ENCODE results near the gene IQCB1. TPM values are rescaled to one million over a fixed set of nuclear protein-coding genes. Genes with fewer than 3 reads are reported as not detected.

Gene IQCB1
- total and polyA plus RNA-seq, 10 of the 15 experiments (the other 5 are each of a cell fraction or from before 2014, with no cell fraction given) = 36.0 to 69.4 (median 48.9) TPM

DNA sequence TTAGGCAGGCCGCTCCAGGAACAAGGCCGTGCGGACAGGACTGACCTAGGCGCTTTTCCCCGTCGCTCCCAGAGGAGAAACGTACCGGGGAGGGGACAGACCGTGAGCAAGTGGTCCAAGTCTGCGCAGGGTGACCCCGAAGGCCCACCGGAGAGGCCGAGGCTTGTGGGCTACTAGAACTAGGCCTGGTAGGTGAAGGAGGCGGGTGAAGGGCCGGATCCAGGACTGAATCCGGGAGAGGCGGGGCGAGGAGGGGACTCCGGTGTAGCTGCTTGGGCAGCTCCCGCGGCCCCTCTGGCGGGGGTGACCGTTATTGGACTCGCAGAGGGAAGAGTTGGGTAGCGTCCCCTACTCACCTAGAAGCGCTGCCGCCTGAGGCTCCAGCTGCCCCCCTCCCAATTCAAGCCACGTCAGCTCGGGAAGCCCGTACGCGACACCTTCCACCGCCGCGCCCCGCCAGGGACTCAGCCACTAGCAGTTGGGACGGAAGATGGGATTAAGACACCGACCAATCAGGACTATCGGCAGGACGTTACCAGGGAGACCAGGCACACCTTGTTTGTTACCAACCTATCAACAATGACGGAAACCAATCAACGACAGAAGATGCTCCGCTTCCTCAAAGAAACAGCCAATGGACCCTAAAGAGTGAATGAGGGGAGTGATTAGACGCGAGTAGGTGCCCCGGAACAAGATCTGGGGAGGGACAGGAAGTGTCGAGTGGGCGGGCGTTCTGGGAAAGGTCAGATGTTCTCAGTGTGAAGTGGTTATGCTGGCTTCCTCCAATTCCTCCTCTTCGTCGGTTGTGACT is 85.4 kb downstream of the IQCB1 start, which contains the start of gene GOLGB1 (continued):
- TF ChIP-seq USF2 (IDR thresholded peaks at IDR 0.05; ENCODE audit: borderline replicate concordance, low read depth, low read length) (no peak; the same call in 1 of the 2 replicates), ZNF24 (IDR thresholded peaks at IDR 0.05) (no peak), ETV6 (conservative IDR thresholded peaks at IDR 0.05 in 1 of 2, IDR thresholded peaks at IDR 0.05 in 1 of 2; ENCODE audit: borderline replicate concordance in 1 of 2, low read depth in 1 of 2) (no peak), NFYA (IDR thresholded peaks at IDR 0.05; ENCODE audit: borderline replicate concordance, low read depth, low read length) (peak; percentile 50), ZZZ3 (IDR thresholded peaks at IDR 0.05; ENCODE audit: control insufficient read depth, insufficient read length, low read depth) (no peak), ZBTB40 (IDR thresholded peaks at IDR 0.05; ENCODE audit: borderline replicate concordance) (peak; percentile 98), ATF7 (IDR thresholded peaks at IDR 0.05; ENCODE audit: low read depth) (peak; percentile 79; the same call in 1 of the 2 replicates), CHD2 (IDR thresholded peaks at IDR 0.05; ENCODE audit: borderline replicate concordance, low read depth, low read length) (peak; percentile 90; the same call in 1 of the 2 replicates), STAT3 (IDR thresholded peaks at IDR 0.05; ENCODE audit: low read depth, low read length) (no peak), YY1 (IDR thresholded peaks at IDR 0.05; ENCODE audit: low read depth, low read length) (peak; percentile 43), GATAD2B (conservative IDR thresholded peaks at IDR 0.05; ENCODE audit: low read depth) (peak; percentile 53; the same call in 1 of the 2 replicates), CBFB (IDR thresholded peaks at IDR 0.05; ENCODE audit: low read depth) (peak; percentile 21; the same call in 1 of the 2 replicates), BACH1 (IDR thresholded peaks at IDR 0.05; ENCODE audit: borderline replicate concordance) (peak; percentile 64; the same call in 1 of the 2 replicates), USF1 (IDR thresholded peaks at IDR 0.05; ENCODE audit: borderline replicate concordance, extremely low read length, insufficient read depth, low read depth, low read length) (no peak)
- TF ChIP-seq, protein P1, sequence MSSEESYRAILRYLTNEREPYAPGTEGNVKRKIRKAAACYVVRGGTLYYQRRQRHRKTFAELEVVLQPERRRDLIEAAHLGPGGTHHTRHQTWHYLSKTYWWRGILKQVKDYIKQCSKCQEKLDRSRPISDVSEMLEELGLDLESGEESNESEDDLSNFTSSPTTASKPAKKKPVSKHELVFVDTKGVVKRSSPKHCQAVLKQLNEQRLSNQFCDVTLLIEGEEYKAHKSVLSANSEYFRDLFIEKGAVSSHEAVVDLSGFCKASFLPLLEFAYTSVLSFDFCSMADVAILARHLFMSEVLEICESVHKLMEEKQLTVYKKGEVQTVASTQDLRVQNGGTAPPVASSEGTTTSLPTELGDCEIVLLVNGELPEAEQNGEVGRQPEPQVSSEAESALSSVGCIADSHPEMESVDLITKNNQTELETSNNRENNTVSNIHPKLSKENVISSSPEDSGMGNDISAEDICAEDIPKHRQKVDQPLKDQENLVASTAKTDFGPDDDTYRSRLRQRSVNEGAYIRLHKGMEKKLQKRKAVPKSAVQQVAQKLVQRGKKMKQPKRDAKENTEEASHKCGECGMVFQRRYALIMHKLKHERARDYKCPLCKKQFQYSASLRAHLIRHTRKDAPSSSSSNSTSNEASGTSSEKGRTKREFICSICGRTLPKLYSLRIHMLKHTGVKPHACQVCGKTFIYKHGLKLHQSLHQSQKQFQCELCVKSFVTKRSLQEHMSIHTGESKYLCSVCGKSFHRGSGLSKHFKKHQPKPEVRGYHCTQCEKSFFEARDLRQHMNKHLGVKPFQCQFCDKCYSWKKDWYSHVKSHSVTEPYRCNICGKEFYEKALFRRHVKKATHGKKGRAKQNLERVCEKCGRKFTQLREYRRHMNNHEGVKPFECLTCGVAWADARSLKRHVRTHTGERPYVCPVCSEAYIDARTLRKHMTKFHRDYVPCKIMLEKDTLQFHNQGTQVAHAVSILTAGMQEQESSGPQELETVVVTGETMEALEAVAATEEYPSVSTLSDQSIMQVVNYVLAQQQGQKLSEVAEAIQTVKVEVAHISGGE (CRISPR knock-in tag; IDR thresholded peaks at IDR 0.05) = no peak

Measured in GM12878 (cell line).